ENCODE measurements around the gene DPYSL5.

DNA sequence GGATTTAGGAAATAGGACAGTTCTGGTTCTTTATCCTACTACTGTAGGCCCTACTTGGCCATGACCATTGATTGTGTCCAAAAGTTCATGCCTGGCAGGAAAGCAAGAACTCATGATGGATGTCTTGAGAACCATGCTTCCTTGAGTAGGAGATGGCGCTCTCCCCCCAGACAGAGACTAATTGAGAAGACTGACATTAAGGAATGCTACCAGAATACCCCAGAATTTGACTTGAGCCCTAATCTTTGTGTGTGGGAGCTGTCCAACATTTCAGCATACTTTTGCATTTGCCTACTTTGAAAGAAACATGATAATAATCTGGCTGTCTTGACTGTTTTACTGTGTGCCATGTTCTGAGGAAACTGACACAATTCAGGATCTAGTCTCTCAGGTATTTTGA, 145.8 kb downstream of the DPYSL5 start:
- no peak for TF ChIP-seq POLR2A (IDR thresholded peaks at IDR 0.05; ENCODE audit: low read depth, low read length)
- no peak for TF ChIP-seq POLR2AphosphoS5 (IDR thresholded peaks at IDR 0.05; ENCODE audit: low read depth, low read length)
